Prostate gland (tissue), 2 donors: ENCODE measurements around the gene MMP19. TPM values are rescaled to one million over a fixed set of nuclear protein-coding genes. Genes with fewer than 3 reads are reported as not detected.

Experiments
- DNase-seq: peaks from one replicate; pipeline ENCODE4 v3.0.0-alpha.2; 2019; ENCODE audit warnings: low spot score
- H3K27ac ChIP-seq, 2 donors: fragments of 200-600 bp; sonication (generic); 2 replicates each; pipeline ENCODE4 v1.5.1; 2017 to 2019
- H3K27me3 ChIP-seq: fragments of 200-600 bp; sonication (generic); replicated peaks from 2 replicates; pipeline ENCODE4 v1.5.1; 2019; ENCODE audit not compliant: insufficient read depth
- H3K36me3 ChIP-seq, 2 donors: fragments of 200-600 bp; sonication (generic); 1 replicate in 1 of 2; 2 replicates in 1 of 2; pipeline versions ENCODE4 v1.5.1 to v1.8.1; 2017 to 2019
- H3K4me1 ChIP-seq: fragments of 200-600 bp; sonication (generic); replicated peaks from 2 replicates; pipeline ENCODE4 v1.5.1; 2019
- H3K4me3 ChIP-seq, 2 donors: fragments of 200-600 bp; sonication (generic); 2 replicates each; pipeline ENCODE4 v1.5.1; 2017 to 2019
- H3K9me3 ChIP-seq: fragments of 200-600 bp; sonication (generic); 2 replicates; pipeline ENCODE4 v1.5.1; 2017
- CTCF ChIP-seq, 4 experiments: fragments of 200-600 bp in 2 of 4; fragments of 450-650 bp in 2 of 4; sonication (generic) in 2 of 4; IDR thresholded peaks; 1 replicate in 3 of 4; 2 replicates in 1 of 4; pipeline ENCODE4 v1.5.1; 2016 to 2019; ENCODE audit warnings: antibody characterized with exemption in 4 of 4, mild to moderate bottlenecking in 2 of 4, moderate library complexity in 2 of 4
- POLR2A ChIP-seq: fragments of 450-650 bp; IDR thresholded peaks from one replicate; pipeline ENCODE4 v1.6.1; 2016; ENCODE audit warnings: antibody characterized with exemption, mild to moderate bottlenecking
- POLR2AphosphoS5 ChIP-seq: sonication (generic); formaldehyde crosslinking; IDR thresholded peaks from one replicate; pipeline ENCODE4 v1.6.1; 2017; ENCODE audit warnings: antibody characterized with exemption
- WGBS: methylation state at CpG from one replicate; pipeline ENCODE4 v1.1.5; 2018; 5-methylcytosine and 5-hydroxymethylcytosine counted together
- intact Hi-C: fragments of 100-400 bp; cut with DNase I; formaldehyde crosslinking; loops from one replicate; pipeline ENCODE4 v1.14.2; 2022
- total RNA-seq, 2 donors: library from RNA; depleted of rRNA; stranded (reverse); fragments of >200 nt; gene quantifications; one replicate each; pipeline ENCODE4 v1.1.0, GENCODE V29; 2016

The MMP19 gene
- total RNA-seq, 2 donors from 2014 or later: 0.46 to 2.6 TPM

DNA sequence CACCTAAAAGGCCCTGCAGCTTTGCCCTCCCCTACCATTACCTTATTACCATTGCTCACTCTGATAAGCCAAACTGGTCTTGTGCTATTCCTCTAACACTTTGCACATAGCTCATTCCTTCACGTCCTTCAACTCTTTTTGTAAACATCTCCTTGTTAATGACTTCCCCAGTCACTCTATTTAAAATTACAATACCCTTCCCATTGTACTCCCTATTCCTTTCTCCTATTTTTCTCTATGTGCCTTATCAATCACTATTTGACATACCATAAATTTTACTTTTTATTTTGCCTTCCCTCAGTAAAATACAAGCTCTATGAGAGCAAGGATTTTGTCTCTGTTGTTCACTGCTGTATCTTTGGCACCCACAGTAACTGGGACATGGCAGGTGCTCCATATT lies 30.6 kb downstream of the MMP19 start:
- no peaks in the 10 kb centered on the region for H3K9me3 ChIP-seq
- no peaks in the 10 kb centered on the region for H3K27me3 ChIP-seq
- TF ChIP-seq CTCF (IDR thresholded peaks at IDR 0.05): no peak
- no peak for TF ChIP-seq POLR2AphosphoS5
- TF ChIP-seq POLR2A: no peak
- no peak overlapping the region for H3K27ac ChIP-seq
- intact Hi-C loops: no loop called here
- no peaks in the 10 kb centered on the region for H3K36me3 ChIP-seq
- 33% methylated on average over 1 of the region's 1 CpG for WGBS
- DNase-seq: no peak
- no peaks in the 10 kb centered on the region for H3K4me1 ChIP-seq
- H3K4me3 ChIP-seq: no peak overlapping the region

DNA sequence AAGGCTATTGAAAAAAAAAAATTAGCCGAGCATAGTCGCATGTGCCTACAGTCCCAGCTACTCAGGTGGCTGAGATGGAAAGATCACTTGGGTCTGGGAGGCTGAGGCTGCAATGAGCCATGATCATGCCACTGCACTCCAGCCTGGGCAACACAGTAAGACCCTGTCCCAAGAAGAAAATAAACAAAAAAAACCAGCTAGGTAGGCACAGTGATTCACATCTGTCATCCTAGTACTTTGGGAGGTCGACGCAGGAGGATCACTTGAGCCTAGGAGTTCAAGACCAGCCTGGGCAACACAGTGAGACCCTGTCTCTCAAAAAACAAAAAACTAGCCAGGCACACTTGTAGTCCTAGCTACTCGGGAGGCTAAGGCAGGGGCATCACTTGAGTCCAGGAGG lies 33.5 kb downstream of the MMP19 start:
- TF ChIP-seq CTCF (IDR thresholded peaks at IDR 0.05): no peak
- no peak for TF ChIP-seq POLR2A
- no peak for TF ChIP-seq POLR2AphosphoS5
- H3K36me3 ChIP-seq: no peaks in the 10 kb centered on the region
- intact Hi-C loops: no loop called here
- H3K4me1 ChIP-seq: no peaks in the 10 kb centered on the region
- no peak overlapping the region for H3K4me3 ChIP-seq
- H3K27ac ChIP-seq: no peak overlapping the region
- 73% methylated on average over 5 of the region's 5 CpGs for WGBS
- no peaks in the 10 kb centered on the region for H3K27me3 ChIP-seq
- no peaks in the 10 kb centered on the region for H3K9me3 ChIP-seq
- no peak for DNase-seq

GRCh38 chr12:55806982-55807381 lies 35.8 kb downstream of the MMP19 start:
- TF ChIP-seq POLR2AphosphoS5 (no peak), CTCF (IDR thresholded peaks at IDR 0.05) (no peak), POLR2A (no peak)
- no peaks in the 10 kb centered on the region for H3K9me3 ChIP-seq
- no peak overlapping the region for H3K27ac ChIP-seq
- intact Hi-C loops: no loop called here
- 88% methylated on average over 8 of the region's 8 CpGs for WGBS
- H3K4me3 ChIP-seq: no peak overlapping the region
- no peaks in the 10 kb centered on the region for H3K4me1 ChIP-seq
- peaks cover 0 to 4% of the 10 kb centered on the region in 2 donors for H3K36me3 ChIP-seq
- DNase-seq: no peak
- H3K27me3 ChIP-seq: no peaks in the 10 kb centered on the region

- Histone ChIP-seq H3K36me3 (peaks cover 0 to 7% of the 10 kb centered on the region in 2 donors), H3K4me1 (no peaks in the 10 kb centered on the region), H3K9me3 (no peaks in the 10 kb centered on the region), H3K27me3 (no peaks in the 10 kb centered on the region), H3K27ac (no peak overlapping the region), H3K4me3 (no peak overlapping the region)
- 72% methylated on average over 4 of the region's 4 CpGs for WGBS
- intact Hi-C loops: loop anchor here (2.0 kb wide), 1 partner anchor 55 kb away; the partner anchor contains the start of gene GDF11
- TF ChIP-seq POLR2A: no peak
- TF ChIP-seq CTCF (IDR thresholded peaks at IDR 0.05): no peak
- TF ChIP-seq POLR2AphosphoS5: no peak
- no peak for DNase-seq
Measured at GRCh38 chr12:55797550-55797949, 45.2 kb downstream of the MMP19 start.

DNA sequence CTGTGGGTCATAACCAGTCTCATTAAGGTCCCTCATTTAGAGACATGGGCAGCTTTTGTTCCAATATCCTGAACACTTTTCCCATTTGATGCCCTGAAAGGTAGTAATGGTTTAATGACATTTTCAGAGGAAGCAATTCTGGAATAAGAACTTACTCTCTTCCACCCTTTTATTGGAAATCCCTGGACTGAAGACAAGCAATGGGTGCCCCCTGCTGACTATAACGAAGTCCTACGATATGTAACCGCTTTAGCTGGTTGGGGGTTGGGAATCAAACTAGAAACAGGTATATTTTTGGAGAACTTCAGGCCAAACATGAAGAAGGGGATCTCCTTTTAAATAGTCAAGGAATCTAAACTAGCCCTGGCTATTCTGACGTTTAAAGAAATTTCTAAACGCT lies 45.7 kb downstream of the MMP19 start:
- no peaks in the 10 kb centered on the region for H3K27me3 ChIP-seq
- H3K4me1 ChIP-seq: no peaks in the 10 kb centered on the region
- intact Hi-C loops: loop anchor here (2.0 kb wide), 1 partner anchor 54 kb away; the partner anchor contains the start of gene GDF11
- TF ChIP-seq CTCF (IDR thresholded peaks at IDR 0.05) (peak in 3 of 4 experiments; percentile 36 to 56 (median 40)), POLR2AphosphoS5 (peak; percentile 19), POLR2A (no peak)
- no peaks in the 10 kb centered on the region for H3K9me3 ChIP-seq
- WGBS: 28% methylated on average over 5 of the region's 5 CpGs
- DNase-seq: peak; percentile 29
- no peak overlapping the region for H3K4me3 ChIP-seq
- H3K27ac ChIP-seq: no peak overlapping the region
- H3K36me3 ChIP-seq: peaks cover 0 to 7% of the 10 kb centered on the region in 2 donors
